Vagina (tissue), 2 donors: Measurements from ENCODE around the gene OR8B2.

Experiments used
- CTCF ChIP-seq, 3 experiments: fragments of 450-650 bp in 2 of 3; fragments of 200-600 bp in 1 of 3; sonication (generic) in 1 of 3; IDR thresholded peaks; one replicate each; pipeline ENCODE4 v1.5.1; 2017 to 2019; ENCODE audit warnings: antibody characterized with exemption in 3 of 3, mild to moderate bottlenecking in 2 of 3, moderate library complexity in 2 of 3
- POLR2A ChIP-seq, 2 donors: fragments of 450-650 bp; IDR thresholded peaks; one replicate each; pipeline ENCODE4 v1.6.1; 2017; ENCODE audit warnings: antibody characterized with exemption in 2 of 2, mild to moderate bottlenecking in 2 of 2, moderate library complexity in 2 of 2
- POLR2AphosphoS5 ChIP-seq, 2 donors: sonication (generic); formaldehyde crosslinking; IDR thresholded peaks; one replicate each; pipeline ENCODE4 v1.9.0; 2017; ENCODE audit warnings: antibody characterized with exemption in 2 of 2, mild to moderate bottlenecking in 2 of 2, low read depth in 1 of 2; ENCODE audit not compliant: insufficient read depth in 1 of 2

- no peak for TF ChIP-seq CTCF (IDR thresholded peaks at IDR 0.05)
- no peak for TF ChIP-seq POLR2A (IDR thresholded peaks at IDR 0.05)
- no peak for TF ChIP-seq POLR2AphosphoS5 (IDR thresholded peaks at IDR 0.05; ENCODE audit: insufficient read depth in 1 of 2, low read depth in 1 of 2)
Observed at GRCh38 chr11:124344346-124344745, 40.0 kb downstream of the OR8B2 start.
